GM23338 (cell line): ENCODE data around the gene ARL6IP4.

Experiments used
- CREB1 ChIP-seq: fragments of 250-450 bp; sonication (Bioruptor Pico); IDR thresholded peaks from 2 replicates; pipeline ENCODE4 v1.5.0; 2020; ENCODE audit warnings: low read depth, mild to moderate bottlenecking, moderate library complexity
- EZH2 ChIP-seq: fragments of 200-600 bp; sonication (generic); IDR thresholded peaks from one replicate; pipeline ENCODE4 v1.8.0; 2017; ENCODE audit warnings: antibody characterized with exemption, mild to moderate bottlenecking, low read depth; ENCODE audit not compliant: unreplicated experiment
- EZH2phosphoT487 ChIP-seq: fragments of 200-600 bp; sonication (generic); IDR thresholded peaks from one replicate; pipeline ENCODE4 v1.8.1; 2018; ENCODE audit warnings: antibody characterized with exemption; ENCODE audit not compliant: unreplicated experiment
- JUNB ChIP-seq: IDR thresholded peaks from one replicate; pipeline ENCODE4 v1.6.1; 2016; ENCODE audit warnings: antibody characterized with exemption; ENCODE audit not compliant: unreplicated experiment
- NANOG ChIP-seq: IDR thresholded peaks from 2 replicates; pipeline ENCODE4 v1.6.1; 2016; ENCODE audit warnings: antibody characterized with exemption, borderline replicate concordance
- POLR2AphosphoS5 ChIP-seq: IDR thresholded peaks from 2 replicates; pipeline ENCODE4 v1.6.1; 2016; ENCODE audit warnings: antibody characterized with exemption, low read depth
- REST ChIP-seq: IDR thresholded peaks from one replicate; pipeline ENCODE4 v1.6.1; 2018; ENCODE audit warnings: antibody characterized with exemption; ENCODE audit not compliant: unreplicated experiment
- STAT1 ChIP-seq: IDR thresholded peaks from one replicate; pipeline ENCODE4 v1.6.1; 2016; ENCODE audit warnings: antibody characterized with exemption; ENCODE audit not compliant: unreplicated experiment
- ZNF114 ChIP-seq: fragments of 250-450 bp; sonication (Bioruptor Pico); IDR thresholded peaks from 2 replicates; pipeline ENCODE4 v1.5.0; 2020; ENCODE audit warnings: mild to moderate bottlenecking, moderate library complexity
- ZNF331 ChIP-seq: fragments of 250-450 bp; sonication (Bioruptor Pico); IDR thresholded peaks from 2 replicates; pipeline ENCODE4 v1.5.0; 2020; ENCODE audit warnings: low read depth, mild to moderate bottlenecking, moderate library complexity
- ZNF462 ChIP-seq: fragments of 250-450 bp; sonication (Bioruptor Pico); IDR thresholded peaks from 2 replicates; pipeline ENCODE4 v1.5.0; 2020; ENCODE audit warnings: mild to moderate bottlenecking, moderate library complexity
- TF ChIP-seq, protein P1 (sequence below), 2 experiments: fragments of 200-600 bp in 1 of 2; sonication (generic) in 1 of 2; conservative IDR thresholded peaks; 2 replicates each; pipeline versions ENCODE4 v1.5.1 to v1.6.1; 2016 to 2017; ENCODE audit warnings: antibody characterized with exemption in 2 of 2, low read depth in 2 of 2, mild to moderate bottlenecking in 2 of 2, moderate library complexity in 1 of 2
- TF ChIP-seq, protein P2 (sequence below): IDR thresholded peaks from 2 replicates; pipeline ENCODE4 v1.6.1; 2016; ENCODE audit warnings: antibody characterized with exemption

- TF ChIP-seq, protein P1, sequence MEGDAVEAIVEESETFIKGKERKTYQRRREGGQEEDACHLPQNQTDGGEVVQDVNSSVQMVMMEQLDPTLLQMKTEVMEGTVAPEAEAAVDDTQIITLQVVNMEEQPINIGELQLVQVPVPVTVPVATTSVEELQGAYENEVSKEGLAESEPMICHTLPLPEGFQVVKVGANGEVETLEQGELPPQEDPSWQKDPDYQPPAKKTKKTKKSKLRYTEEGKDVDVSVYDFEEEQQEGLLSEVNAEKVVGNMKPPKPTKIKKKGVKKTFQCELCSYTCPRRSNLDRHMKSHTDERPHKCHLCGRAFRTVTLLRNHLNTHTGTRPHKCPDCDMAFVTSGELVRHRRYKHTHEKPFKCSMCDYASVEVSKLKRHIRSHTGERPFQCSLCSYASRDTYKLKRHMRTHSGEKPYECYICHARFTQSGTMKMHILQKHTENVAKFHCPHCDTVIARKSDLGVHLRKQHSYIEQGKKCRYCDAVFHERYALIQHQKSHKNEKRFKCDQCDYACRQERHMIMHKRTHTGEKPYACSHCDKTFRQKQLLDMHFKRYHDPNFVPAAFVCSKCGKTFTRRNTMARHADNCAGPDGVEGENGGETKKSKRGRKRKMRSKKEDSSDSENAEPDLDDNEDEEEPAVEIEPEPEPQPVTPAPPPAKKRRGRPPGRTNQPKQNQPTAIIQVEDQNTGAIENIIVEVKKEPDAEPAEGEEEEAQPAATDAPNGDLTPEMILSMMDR (conservative IDR thresholded peaks at IDR 0.05; ENCODE audit: low read depth in 2 of 2), result no peak
- TF ChIP-seq EZH2 (no peak), EZH2phosphoT487 (no peak), REST (no peak), POLR2AphosphoS5 (no peak), JUNB (no peak), NANOG (no peak), STAT1 (no peak), CREB1 (CRISPR knock-in tag) (no peak), ZNF114 (CRISPR knock-in tag) (no peak), ZNF462 (CRISPR knock-in tag) (no peak), ZNF331 (CRISPR knock-in tag) (no peak)
- TF ChIP-seq, protein P2, sequence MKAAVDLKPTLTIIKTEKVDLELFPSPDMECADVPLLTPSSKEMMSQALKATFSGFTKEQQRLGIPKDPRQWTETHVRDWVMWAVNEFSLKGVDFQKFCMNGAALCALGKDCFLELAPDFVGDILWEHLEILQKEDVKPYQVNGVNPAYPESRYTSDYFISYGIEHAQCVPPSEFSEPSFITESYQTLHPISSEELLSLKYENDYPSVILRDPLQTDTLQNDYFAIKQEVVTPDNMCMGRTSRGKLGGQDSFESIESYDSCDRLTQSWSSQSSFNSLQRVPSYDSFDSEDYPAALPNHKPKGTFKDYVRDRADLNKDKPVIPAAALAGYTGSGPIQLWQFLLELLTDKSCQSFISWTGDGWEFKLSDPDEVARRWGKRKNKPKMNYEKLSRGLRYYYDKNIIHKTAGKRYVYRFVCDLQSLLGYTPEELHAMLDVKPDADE, result no peak
Observed at GRCh38 chr12:122942637-122943036, 37.8 kb upstream of the ARL6IP4 start.
